ENCODE data around the gene DYNLT2.
"Not testable (repeated sequence)": the region's sequence is repeated elsewhere in the genome, so short reads cannot be mapped to it uniquely, and the experiment has no call there.

The DYNLT2 gene

GRCh38 chr6:169776379-169776778 is 25.0 kb upstream of the DYNLT2 start:
- Histone ChIP-seq H3K27me3 (replicated peaks; ENCODE audit: control insufficient read depth, insufficient read depth, low read length) (no peaks in the 10 kb centered on the region), H3K4me3 (replicated peaks; ENCODE audit: low read depth, low read length) (no peak overlapping the region), H3K36me3 (ENCODE audit: control insufficient read depth, insufficient read depth, low read length) (peaks cover 19% of the 10 kb centered on the region)
- no peak for TF ChIP-seq CTCF (IDR thresholded peaks at IDR 0.05; ENCODE audit: insufficient read depth, low read length, poor library complexity, severe bottlenecking)
- DNase-seq (ENCODE audit: extremely low read depth, insufficient read length) = no peak

GRCh38 chr6:169775321-169775720 is 23.9 kb upstream of the DYNLT2 start:
- H3K4me3 ChIP-seq (replicated peaks; ENCODE audit: low read depth, low read length) = no peak overlapping the region
- H3K36me3 ChIP-seq (ENCODE audit: control insufficient read depth, insufficient read depth, low read length) = peaks cover 19% of the 10 kb centered on the region
- no peaks in the 10 kb centered on the region for H3K27me3 ChIP-seq (replicated peaks; ENCODE audit: control insufficient read depth, insufficient read depth, low read length)
- no peak for DNase-seq (ENCODE audit: extremely low read depth, insufficient read length)
- no peak for TF ChIP-seq CTCF (IDR thresholded peaks at IDR 0.05; ENCODE audit: insufficient read depth, low read length, poor library complexity, severe bottlenecking)

- H3K4me3 ChIP-seq (replicated peaks; ENCODE audit: low read depth, low read length) = no peak overlapping the region
- DNase-seq (ENCODE audit: extremely low read depth, insufficient read length) = no peak
- H3K27me3 ChIP-seq (replicated peaks; ENCODE audit: control insufficient read depth, insufficient read depth, low read length) = no peaks in the 10 kb centered on the region
- no peak for TF ChIP-seq CTCF (IDR thresholded peaks at IDR 0.05; ENCODE audit: insufficient read depth, low read length, poor library complexity, severe bottlenecking)
- H3K36me3 ChIP-seq (ENCODE audit: control insufficient read depth, insufficient read depth, low read length) = peaks cover 18% of the 10 kb centered on the region
These were observed 23.0 kb upstream of the DYNLT2 start for GRCh38 chr6:169774347-169774746.

- no peak for TF ChIP-seq CTCF (IDR thresholded peaks at IDR 0.05; ENCODE audit: insufficient read depth, low read length, poor library complexity, severe bottlenecking)
- Histone ChIP-seq H3K27me3 (replicated peaks; ENCODE audit: control insufficient read depth, insufficient read depth, low read length) (no peaks in the 10 kb centered on the region), H3K36me3 (ENCODE audit: control insufficient read depth, insufficient read depth, low read length) (peaks cover 28% of the 10 kb centered on the region), H3K4me3 (replicated peaks; ENCODE audit: low read depth, low read length) (no peak overlapping the region)
- DNase-seq (ENCODE audit: extremely low read depth, insufficient read length) = no peak
These were observed 15.8 kb upstream of the DYNLT2 start for GRCh38 chr6:169766921-169767736.

GRCh38 chr6:169766232-169766631 is 14.9 kb upstream of the DYNLT2 start:
- H3K27me3 ChIP-seq (replicated peaks; ENCODE audit: control insufficient read depth, insufficient read depth, low read length) = no peaks in the 10 kb centered on the region
- H3K4me3 ChIP-seq (replicated peaks; ENCODE audit: low read depth, low read length) = no peak overlapping the region
- H3K36me3 ChIP-seq (ENCODE audit: control insufficient read depth, insufficient read depth, low read length) = peaks cover 28% of the 10 kb centered on the region
- TF ChIP-seq CTCF (IDR thresholded peaks at IDR 0.05; ENCODE audit: insufficient read depth, low read length, poor library complexity, severe bottlenecking) = no peak
- no peak for DNase-seq (ENCODE audit: extremely low read depth, insufficient read length)

- H3K36me3 ChIP-seq (ENCODE audit: control insufficient read depth, insufficient read depth, low read length) = peaks cover 30% of the 10 kb centered on the region
- not testable (repeated sequence) for H3K27me3 ChIP-seq (replicated peaks; ENCODE audit: control insufficient read depth, insufficient read depth, low read length); DNase-seq (ENCODE audit: extremely low read depth, insufficient read length)
These were observed 14.4 kb upstream of the DYNLT2 start for GRCh38 chr6:169765789-169766188.

More at GRCh38 chr6:169765789-169766188, 14.4 kb upstream of the DYNLT2 start:
- not testable (repeated sequence) for H3K4me3 ChIP-seq (replicated peaks; ENCODE audit: low read depth, low read length)

Data from GM06990 (cell line).